Measurements from ENCODE around the gene LGSN.

The LGSN gene

DNA sequence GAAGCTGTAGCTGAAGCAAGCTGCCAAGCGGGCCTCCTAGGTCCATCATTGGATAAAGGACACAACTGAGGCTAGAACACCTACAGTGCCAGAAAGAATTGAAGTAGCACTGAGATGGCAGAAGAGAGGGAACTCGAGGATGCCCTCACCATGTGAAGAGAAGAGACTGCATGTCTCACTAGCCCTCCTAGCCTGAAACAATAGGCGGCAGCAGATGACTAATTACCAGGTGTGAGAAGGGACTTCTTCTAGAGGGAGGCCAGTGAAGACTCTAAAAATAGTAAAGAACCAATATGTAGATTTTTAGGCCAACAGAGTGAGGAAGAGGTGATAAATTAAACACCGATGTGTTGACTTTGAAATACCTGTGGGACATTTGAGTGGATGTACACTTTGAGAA is 50.3 kb downstream of the LGSN start:
- Histone ChIP-seq H3K27ac (no peak overlapping the region), H3K4me1 (ENCODE audit: control insufficient read depth in 1 of 2, insufficient read depth in 1 of 2, low read depth in 1 of 2, low read length in 1 of 2) (no peaks in the 10 kb centered on the region), H3K9me3 (no peaks in the 10 kb centered on the region), H3K27me3 (no peaks in the 10 kb centered on the region), H3K36me3 (no peaks in the 10 kb centered on the region), H3K4me3 (ENCODE audit: low read depth in 1 of 2, low read length in 1 of 2) (no peak overlapping the region)
- TF ChIP-seq, protein P1, sequence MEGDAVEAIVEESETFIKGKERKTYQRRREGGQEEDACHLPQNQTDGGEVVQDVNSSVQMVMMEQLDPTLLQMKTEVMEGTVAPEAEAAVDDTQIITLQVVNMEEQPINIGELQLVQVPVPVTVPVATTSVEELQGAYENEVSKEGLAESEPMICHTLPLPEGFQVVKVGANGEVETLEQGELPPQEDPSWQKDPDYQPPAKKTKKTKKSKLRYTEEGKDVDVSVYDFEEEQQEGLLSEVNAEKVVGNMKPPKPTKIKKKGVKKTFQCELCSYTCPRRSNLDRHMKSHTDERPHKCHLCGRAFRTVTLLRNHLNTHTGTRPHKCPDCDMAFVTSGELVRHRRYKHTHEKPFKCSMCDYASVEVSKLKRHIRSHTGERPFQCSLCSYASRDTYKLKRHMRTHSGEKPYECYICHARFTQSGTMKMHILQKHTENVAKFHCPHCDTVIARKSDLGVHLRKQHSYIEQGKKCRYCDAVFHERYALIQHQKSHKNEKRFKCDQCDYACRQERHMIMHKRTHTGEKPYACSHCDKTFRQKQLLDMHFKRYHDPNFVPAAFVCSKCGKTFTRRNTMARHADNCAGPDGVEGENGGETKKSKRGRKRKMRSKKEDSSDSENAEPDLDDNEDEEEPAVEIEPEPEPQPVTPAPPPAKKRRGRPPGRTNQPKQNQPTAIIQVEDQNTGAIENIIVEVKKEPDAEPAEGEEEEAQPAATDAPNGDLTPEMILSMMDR (IDR thresholded peaks at IDR 0.05) = no peak

GRCh38 chr6:63268574-63268973 is 51.2 kb downstream of the LGSN start:
- Histone ChIP-seq H3K27ac (no peak overlapping the region), H3K27me3 (no peaks in the 10 kb centered on the region), H3K9me3 (no peaks in the 10 kb centered on the region), H3K4me3 (ENCODE audit: low read depth in 1 of 2, low read length in 1 of 2) (no peak overlapping the region), H3K36me3 (no peaks in the 10 kb centered on the region), H3K4me1 (ENCODE audit: control insufficient read depth in 1 of 2, insufficient read depth in 1 of 2, low read depth in 1 of 2, low read length in 1 of 2) (no peaks in the 10 kb centered on the region)
- TF ChIP-seq, protein P1 (IDR thresholded peaks at IDR 0.05) = no peak

DNA sequence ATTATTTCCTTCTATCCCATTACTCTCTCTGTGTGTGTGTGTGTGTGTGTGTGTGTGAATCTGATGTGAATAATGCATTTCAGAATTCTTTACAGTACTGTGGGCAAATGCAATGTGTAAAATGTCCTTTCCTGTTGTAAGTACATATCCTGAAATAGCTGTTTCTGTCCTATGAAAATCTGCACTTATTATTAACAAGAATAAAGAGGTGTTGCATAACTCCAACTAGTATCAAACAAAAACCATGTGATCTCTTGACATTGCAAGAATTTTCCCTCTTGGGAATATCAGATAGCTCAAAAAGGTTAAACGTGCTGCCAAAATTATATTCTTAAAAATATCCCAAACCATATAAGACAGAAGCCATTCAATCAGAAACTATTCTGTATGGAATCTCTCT is 52.0 kb downstream of the LGSN start:
- TF ChIP-seq, protein P1 (IDR thresholded peaks at IDR 0.05) = no peak
- Histone ChIP-seq H3K9me3 (no peaks in the 10 kb centered on the region), H3K36me3 (no peaks in the 10 kb centered on the region), H3K4me1 (ENCODE audit: control insufficient read depth in 1 of 2, insufficient read depth in 1 of 2, low read depth in 1 of 2, low read length in 1 of 2) (no peaks in the 10 kb centered on the region), H3K27me3 (no peaks in the 10 kb centered on the region), H3K27ac (no peak overlapping the region), H3K4me3 (ENCODE audit: low read depth in 1 of 2, low read length in 1 of 2) (no peak overlapping the region)

DNA sequence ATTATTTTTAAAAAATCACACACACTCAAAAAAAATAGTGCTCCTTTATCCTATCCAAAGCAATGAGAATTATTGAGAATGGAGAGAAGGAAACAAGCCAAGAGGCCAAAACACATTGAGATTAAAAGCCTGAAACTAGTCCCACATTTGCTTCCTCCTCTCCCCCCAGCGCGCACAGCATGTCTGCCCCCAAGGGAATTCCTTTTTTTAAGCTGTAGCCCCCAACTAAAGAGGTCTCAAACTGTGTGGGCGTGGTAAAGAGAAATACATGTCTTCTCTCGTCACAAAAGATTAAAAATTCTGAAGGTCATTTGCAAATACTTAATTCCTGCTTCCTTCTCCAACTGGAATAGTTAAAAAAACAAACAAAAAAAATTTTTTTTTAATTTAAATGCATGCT is 52.7 kb downstream of the LGSN start:
- H3K27ac ChIP-seq = no peak overlapping the region
- H3K27me3 ChIP-seq = no peaks in the 10 kb centered on the region
- no peaks in the 10 kb centered on the region for H3K4me1 ChIP-seq (ENCODE audit: control insufficient read depth in 1 of 2, insufficient read depth in 1 of 2, low read depth in 1 of 2, low read length in 1 of 2)
- TF ChIP-seq, protein P1 (IDR thresholded peaks at IDR 0.05) = no peak
- no peak overlapping the region for H3K4me3 ChIP-seq (ENCODE audit: low read depth in 1 of 2, low read length in 1 of 2)
- no peaks in the 10 kb centered on the region for H3K9me3 ChIP-seq
- H3K36me3 ChIP-seq = no peaks in the 10 kb centered on the region

- Histone ChIP-seq H3K9me3 (no peaks in the 10 kb centered on the region), H3K27me3 (no peaks in the 10 kb centered on the region), H3K4me1 (ENCODE audit: control insufficient read depth in 1 of 2, insufficient read depth in 1 of 2, low read depth in 1 of 2, low read length in 1 of 2) (no peaks in the 10 kb centered on the region), H3K4me3 (ENCODE audit: low read depth in 1 of 2, low read length in 1 of 2) (no peak overlapping the region), H3K36me3 (no peaks in the 10 kb centered on the region), H3K27ac (no peak overlapping the region)
- TF ChIP-seq, protein P1 (IDR thresholded peaks at IDR 0.05) = no peak
Observed at GRCh38 chr6:63263444-63263843, 56.3 kb downstream of the LGSN start.

- Histone ChIP-seq H3K27ac (no peak overlapping the region), H3K4me1 (ENCODE audit: control insufficient read depth in 1 of 2, insufficient read depth in 1 of 2, low read depth in 1 of 2, low read length in 1 of 2) (no peaks in the 10 kb centered on the region), H3K9me3 (no peaks in the 10 kb centered on the region), H3K27me3 (no peaks in the 10 kb centered on the region), H3K4me3 (ENCODE audit: low read depth in 1 of 2, low read length in 1 of 2) (no peak overlapping the region), H3K36me3 (no peaks in the 10 kb centered on the region)
- TF ChIP-seq, protein P1 (IDR thresholded peaks at IDR 0.05) = no peak
Observed at GRCh38 chr6:63261820-63262219, 58.0 kb downstream of the LGSN start.

Measured in neutrophil (primary cell).